Measurements from ENCODE around the gene SPATA24.

DNA sequence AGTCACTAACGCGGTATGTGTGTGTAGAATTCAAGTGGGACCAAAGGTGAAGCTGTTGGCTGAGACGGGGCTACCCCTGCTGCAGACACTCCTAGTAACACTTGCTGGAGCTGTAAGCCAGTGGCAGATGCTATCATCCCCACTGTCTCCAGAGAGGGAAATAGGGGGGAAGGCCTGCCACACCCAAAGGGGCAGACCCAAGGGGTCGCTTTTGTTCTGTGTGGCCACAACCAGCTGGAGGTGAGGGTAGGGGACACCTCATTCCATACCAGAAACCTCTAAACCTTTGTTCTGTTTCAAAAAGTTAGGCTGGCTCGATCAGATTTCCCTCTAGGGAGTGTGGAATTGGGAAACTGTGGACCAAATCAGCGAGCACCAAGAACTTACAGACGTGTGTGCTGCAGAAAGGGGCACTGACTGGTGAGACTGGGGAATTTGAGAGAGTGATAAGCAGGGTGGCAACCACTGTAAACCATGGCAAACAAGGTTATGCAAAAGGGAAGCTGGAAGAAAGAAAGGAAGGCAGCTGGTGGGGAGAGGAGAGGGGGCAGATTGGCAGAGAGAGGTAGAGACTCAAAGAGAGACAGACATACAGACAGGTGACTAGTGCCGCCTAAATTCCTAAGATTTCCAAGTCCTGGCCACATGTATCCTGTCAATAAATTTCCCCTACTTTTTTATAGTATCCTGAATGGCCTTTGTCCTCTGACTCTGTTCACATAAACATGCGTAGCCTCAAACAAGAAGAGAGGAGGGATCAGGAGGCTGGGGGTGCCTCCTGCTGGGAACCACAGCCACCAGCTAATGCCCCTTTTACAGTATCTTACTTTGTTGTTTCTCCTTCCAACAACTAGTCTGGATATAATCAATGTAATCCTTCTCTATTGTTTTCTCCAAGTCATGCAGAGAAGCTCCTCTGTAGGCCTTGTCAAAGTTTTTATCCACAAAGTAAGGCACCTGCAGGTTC, 15.6 kb upstream of the SPATA24 start:
- TF ChIP-seq, protein P1, sequence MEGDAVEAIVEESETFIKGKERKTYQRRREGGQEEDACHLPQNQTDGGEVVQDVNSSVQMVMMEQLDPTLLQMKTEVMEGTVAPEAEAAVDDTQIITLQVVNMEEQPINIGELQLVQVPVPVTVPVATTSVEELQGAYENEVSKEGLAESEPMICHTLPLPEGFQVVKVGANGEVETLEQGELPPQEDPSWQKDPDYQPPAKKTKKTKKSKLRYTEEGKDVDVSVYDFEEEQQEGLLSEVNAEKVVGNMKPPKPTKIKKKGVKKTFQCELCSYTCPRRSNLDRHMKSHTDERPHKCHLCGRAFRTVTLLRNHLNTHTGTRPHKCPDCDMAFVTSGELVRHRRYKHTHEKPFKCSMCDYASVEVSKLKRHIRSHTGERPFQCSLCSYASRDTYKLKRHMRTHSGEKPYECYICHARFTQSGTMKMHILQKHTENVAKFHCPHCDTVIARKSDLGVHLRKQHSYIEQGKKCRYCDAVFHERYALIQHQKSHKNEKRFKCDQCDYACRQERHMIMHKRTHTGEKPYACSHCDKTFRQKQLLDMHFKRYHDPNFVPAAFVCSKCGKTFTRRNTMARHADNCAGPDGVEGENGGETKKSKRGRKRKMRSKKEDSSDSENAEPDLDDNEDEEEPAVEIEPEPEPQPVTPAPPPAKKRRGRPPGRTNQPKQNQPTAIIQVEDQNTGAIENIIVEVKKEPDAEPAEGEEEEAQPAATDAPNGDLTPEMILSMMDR (IDR thresholded peaks at IDR 0.05) = no peak
- TF ChIP-seq POLR2A (IDR thresholded peaks at IDR 0.05) = no peak
